Ecto neural progenitor cell (in vitro differentiated cells): ENCODE measurements around the gene SLC39A7.
"Not testable (repeated sequence)": the region's sequence is repeated elsewhere in the genome, so short reads cannot be mapped to it uniquely, and the experiment has no call there.

ENCODE experiments used
- DNase-seq: peaks from one replicate; pipeline ENCODE4 v3.0.0-alpha.2; 2018; ENCODE audit warnings: low spot score

Gene SLC39A7

GRCh38 chr6:33205191-33206026 is 4.7 kb downstream of the SLC39A7 start:
- DNase-seq = no peak

- DNase-seq = no peak
Observed at GRCh38 chr6:33206027-33206863, 5.6 kb downstream of the SLC39A7 start.

- DNase-seq = peak; percentile 94
Observed at GRCh38 chr6:33206864-33207551, 6.3 kb downstream of the SLC39A7 start.

GRCh38 chr6:33207552-33208090 is 7.0 kb downstream of the SLC39A7 start:
- peak; percentile 77 for DNase-seq

GRCh38 chr6:33208091-33208967 is 7.7 kb downstream of the SLC39A7 start, which contains the start of gene RING1:
RING1 (plus strand) TSS chr6:33208500; CDS start chr6:33208823, 323 bp downstream.
- peak; percentile 92 for DNase-seq

- DNase-seq = no peak
Observed at GRCh38 chr6:33209856-33210255, 9.2 kb downstream of the SLC39A7 start.

- DNase-seq = no peak
Observed at GRCh38 chr6:33211136-33211535, 10.5 kb downstream of the SLC39A7 start.

- DNase-seq = no peak
Observed at GRCh38 chr6:33211666-33212422, 11.2 kb downstream of the SLC39A7 start.

GRCh38 chr6:33212857-33213165 is 12.1 kb downstream of the SLC39A7 start:
- DNase-seq = no peak

- peak; percentile 75 for DNase-seq
Observed at GRCh38 chr6:33213166-33213988, 12.7 kb downstream of the SLC39A7 start.

- DNase-seq = no peak
Observed at GRCh38 chr6:33213989-33214335, 13.3 kb downstream of the SLC39A7 start.

GRCh38 chr6:33215271-33216116 is 14.8 kb downstream of the SLC39A7 start:
- DNase-seq = no peak

GRCh38 chr6:33216117-33216649 is 15.5 kb downstream of the SLC39A7 start:
- DNase-seq = no peak

- no peak for DNase-seq
Observed at GRCh38 chr6:33217246-33217645, 16.6 kb downstream of the SLC39A7 start.

GRCh38 chr6:33217681-33218080 is 17.0 kb downstream of the SLC39A7 start:
- DNase-seq = no peak

GRCh38 chr6:33226503-33227120 is 25.9 kb downstream of the SLC39A7 start:
- not testable (repeated sequence) for DNase-seq

- DNase-seq = no peak
Observed at GRCh38 chr6:33235221-33235634, 34.6 kb downstream of the SLC39A7 start.

GRCh38 chr6:33236328-33236727 is 35.7 kb downstream of the SLC39A7 start:
- DNase-seq = no peak
